ENCODE results near the gene PREP.

The PREP gene

DNA sequence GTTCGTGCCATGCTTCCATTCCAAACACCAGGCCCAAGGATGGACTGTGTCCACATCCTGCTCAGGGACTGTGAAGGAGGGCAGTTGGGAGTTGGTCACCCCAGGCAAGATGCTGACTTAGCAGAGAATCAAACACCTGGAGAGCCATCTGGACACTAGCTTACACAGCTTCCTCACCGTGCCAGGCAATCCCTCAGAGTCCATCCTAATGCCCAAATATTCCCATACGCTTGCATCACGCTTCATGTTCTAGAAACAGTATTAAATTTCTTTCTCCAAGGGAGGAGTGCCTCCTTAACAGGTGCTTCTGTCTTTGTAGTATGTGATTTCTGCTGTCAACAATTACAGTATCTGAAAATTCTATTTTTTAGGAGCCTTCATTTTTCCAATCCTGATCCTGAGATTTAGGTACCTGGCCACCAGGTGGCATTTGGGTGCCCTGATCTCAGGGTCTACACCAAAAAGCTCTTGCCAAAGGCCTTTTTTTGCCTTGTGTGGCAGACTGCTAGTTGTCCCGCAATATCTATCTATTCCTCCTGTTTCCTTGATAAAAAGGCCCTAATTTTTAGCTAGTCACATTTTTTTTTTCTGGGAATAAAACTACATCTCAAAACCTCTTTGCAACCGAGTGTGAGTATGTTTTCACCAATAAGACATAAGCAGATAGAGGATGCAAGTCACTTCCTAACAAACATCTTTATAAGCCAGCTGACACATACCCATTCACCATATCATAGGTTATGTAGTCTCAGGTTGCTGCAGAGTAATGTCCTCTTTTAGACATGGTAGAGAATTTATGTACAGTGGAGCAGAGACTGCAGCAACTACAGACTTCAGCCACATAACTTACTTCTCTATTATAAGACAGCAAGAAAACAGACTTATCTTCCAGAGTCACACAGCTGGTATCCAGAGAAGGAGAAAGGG lies 85.0 kb downstream of the PREP start:
- peak; percentile 31 for TF ChIP-seq CTCF (IDR thresholded peaks at IDR 0.05; ENCODE audit: low read depth, low read length, missing control alignments)
- DNase-seq (ENCODE audit: extremely low read depth, low read depth), result no peak
- H3K4me3 ChIP-seq (replicated peaks; ENCODE audit: low read depth, low read length), result no peak overlapping the region

- no peak overlapping the region for H3K4me3 ChIP-seq (replicated peaks; ENCODE audit: low read depth, low read length)
- no peak for DNase-seq (ENCODE audit: extremely low read depth, low read depth)
- TF ChIP-seq CTCF (IDR thresholded peaks at IDR 0.05; ENCODE audit: low read depth, low read length, missing control alignments), result no peak
These were observed 89.7 kb downstream of the PREP start for GRCh38 chr6:105313211-105313610.

DNA sequence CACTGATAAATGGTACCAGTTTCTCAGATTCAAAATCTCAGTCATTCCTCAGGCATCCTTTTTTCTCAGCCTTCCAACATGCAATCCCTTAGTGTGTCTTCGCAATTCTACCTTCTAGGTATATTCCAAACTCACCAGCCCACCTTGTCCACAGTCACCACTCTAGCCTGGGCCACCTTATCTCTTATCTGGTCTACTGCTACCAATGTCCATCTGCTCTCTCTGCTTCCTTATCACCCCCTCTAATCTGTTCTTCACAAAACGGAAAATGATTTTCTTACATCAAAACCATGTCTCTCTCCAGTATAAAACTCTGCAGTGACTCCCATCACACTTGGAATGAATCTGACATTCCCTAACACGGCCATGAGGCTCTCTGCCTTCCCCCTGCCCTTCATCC lies 91.9 kb downstream of the PREP start:
- DNase-seq (ENCODE audit: extremely low read depth, low read depth), result no peak
- TF ChIP-seq CTCF (IDR thresholded peaks at IDR 0.05; ENCODE audit: low read depth, low read length, missing control alignments), result no peak
- H3K4me3 ChIP-seq (replicated peaks; ENCODE audit: low read depth, low read length), result no peak overlapping the region

- no peak for TF ChIP-seq CTCF (IDR thresholded peaks at IDR 0.05; ENCODE audit: low read depth, low read length, missing control alignments)
- no peak overlapping the region for H3K4me3 ChIP-seq (replicated peaks; ENCODE audit: low read depth, low read length)
- no peak for DNase-seq (ENCODE audit: extremely low read depth, low read depth)
These were observed 92.5 kb downstream of the PREP start for GRCh38 chr6:105310371-105310770.

GRCh38 chr6:105308840-105309239 lies 94.0 kb downstream of the PREP start:
- no peak for TF ChIP-seq CTCF (IDR thresholded peaks at IDR 0.05; ENCODE audit: low read depth, low read length, missing control alignments)
- no peak for DNase-seq (ENCODE audit: extremely low read depth, low read depth)

DNA sequence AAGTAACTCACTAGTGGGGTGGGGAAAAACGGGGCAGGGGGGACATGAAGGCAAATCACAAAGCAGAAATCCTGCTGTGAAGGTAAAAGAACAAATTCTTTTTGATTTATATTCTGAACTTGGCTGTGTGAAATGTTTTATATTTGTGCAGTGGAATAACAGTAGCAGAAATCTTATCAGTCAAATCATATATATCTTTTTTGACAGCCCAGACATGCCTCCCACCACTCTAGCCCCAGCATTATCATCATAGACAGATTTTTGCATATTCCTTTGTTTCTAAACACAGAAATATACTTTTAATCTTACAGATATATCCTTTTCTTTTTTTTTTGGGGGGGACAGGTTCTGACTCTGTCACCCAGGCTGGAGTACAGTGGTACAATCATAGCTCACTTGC lies 97.4 kb downstream of the PREP start:
- DNase-seq (ENCODE audit: extremely low read depth, low read depth), result no peak
- no peak overlapping the region for H3K4me3 ChIP-seq (replicated peaks; ENCODE audit: low read depth, low read length)
- no peak for TF ChIP-seq CTCF (IDR thresholded peaks at IDR 0.05; ENCODE audit: low read depth, low read length, missing control alignments)

More at GRCh38 chr6:105308840-105309239, 94.0 kb downstream of the PREP start:
- no peak overlapping the region for H3K4me3 ChIP-seq (replicated peaks; ENCODE audit: low read depth, low read length)
